ENCODE measurements around the gene ACCSL.
A peak's percentile ranks its signal among the peaks of the same experiment; 100 is the strongest.

Gene ACCSL

DNA sequence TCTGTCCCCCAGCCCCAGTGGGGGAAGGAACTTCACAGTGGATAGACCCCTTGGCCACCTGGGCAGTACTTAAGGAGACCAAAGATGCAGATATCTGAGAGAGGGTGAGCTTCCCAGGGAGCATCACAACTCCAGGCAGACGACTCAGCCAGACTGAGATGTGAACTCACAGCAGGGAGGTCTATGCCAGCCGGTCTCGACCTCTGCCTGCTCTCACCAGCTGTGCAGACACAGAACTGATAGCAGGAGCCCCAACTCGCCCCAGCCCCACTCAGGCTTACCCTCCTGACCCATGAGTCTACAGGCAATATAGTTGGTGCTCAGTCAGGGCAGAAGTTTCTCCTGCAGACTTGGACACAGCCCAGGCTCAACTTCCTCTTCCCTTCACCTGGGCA, 29.7 kb upstream of the ACCSL start:
- DNase-seq (ENCODE audit: low spot score): no peak

DNA sequence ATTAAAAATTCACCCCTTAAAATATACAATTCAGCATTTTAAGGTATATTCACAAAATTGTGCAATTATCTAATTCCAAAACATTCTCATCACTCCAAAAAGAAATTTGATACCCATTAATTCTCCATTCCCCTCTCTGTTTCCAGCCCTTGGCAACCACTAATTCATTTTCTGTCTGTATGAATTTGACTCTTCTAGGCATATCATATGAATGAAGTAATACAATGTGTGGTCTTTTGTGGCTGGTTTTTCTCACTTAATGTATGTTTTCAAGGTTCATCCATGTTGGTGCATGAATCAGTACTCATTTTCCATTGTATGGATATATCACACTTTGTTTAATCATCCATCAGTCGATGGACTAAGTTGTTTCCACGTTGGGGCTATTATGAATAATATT, 29.0 kb upstream of the ACCSL start:
- DNase-seq (ENCODE audit: low spot score): no peak

DNA sequence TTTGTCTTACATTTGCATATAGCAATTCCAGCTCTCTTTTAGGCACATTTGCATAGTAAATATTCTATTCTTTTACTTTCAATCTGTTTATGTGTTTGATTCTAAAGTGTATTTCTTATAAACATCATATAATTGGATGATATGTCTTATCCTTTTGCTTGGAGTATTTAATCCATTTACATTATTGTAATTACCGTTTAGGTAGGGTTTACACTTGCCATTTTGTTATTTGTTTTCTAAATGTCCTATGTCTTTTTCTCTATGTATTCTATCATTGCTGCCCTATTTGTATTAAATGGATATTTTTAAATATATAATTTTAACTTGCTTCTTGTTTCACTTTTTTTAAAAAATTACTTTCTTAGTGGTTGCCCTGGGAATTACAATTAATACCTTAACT, 22.8 kb upstream of the ACCSL start:
- no peak for DNase-seq (ENCODE audit: low spot score)

DNA sequence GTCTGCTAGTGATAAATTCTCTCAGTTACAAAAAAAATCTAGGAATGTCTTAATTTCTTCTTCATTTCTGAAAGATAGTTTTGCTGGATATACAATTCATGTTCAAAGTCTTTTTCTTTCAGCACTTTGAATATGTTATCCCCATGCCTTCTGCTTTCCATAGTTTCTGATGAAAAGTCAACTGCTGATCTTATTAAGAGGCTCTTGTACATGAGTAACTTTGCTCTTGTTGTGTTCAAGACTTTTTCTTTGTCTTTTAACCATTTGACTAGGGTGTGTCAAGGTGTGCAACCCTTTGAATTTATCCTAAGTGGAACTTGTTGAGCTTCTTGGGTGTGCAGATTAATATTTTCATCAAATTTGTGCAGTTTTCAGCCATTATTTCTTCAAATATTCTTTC, 22.1 kb upstream of the ACCSL start:
- no peak for DNase-seq (ENCODE audit: low spot score)

DNA sequence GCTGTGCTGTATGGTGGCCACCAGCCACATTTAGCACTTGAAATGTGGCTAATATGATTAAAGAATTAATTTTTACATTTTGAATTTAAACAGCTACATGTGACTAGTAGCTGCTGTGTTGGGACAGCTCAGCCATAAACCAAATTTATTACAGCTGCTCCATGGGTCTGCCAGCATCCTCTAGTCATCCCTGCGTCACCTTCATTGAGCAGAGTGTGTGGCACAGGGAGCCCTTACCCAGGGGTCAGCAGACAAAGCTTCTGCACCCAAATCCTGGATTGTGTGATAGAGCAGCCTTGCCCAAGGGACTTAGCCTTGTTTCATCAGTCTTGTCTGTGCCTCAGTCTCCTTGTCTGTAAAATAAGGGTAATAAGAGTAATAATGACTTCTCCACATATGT, 19.4 kb upstream of the ACCSL start:
- DNase-seq (ENCODE audit: low spot score): no peak

DNA sequence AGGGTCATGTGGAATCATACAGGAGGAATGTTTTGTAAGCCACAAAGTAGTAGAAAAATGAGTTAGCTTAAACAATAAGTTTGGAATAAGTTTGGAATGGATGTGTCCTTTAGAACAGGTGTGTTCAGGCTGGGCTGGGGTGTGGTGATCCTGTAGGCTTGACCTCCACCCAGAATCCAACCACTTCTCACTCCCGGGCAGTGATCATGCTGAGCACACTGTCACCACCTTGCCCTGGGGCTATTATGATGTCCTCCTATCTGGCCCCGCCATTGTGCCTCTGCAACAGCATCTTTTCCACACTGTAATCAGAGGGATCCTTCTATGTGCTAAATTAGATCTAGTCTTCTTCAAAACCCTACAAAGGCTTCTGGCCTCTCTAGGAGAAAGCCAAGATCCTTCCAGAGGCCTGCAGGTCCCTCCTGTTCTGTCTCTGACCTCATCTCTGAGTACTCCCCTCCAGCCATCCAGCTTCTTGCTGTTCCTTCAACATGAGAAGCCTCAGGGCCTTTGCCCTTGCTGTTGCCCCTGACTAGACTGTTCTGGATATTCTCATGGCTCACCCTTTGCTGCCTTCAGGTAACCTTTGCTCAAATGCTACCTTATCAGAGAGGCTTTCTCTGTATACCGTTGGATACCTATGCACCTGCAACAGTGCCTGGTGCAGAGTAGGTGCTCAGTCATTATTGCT, 18.8 kb upstream of the ACCSL start:
- no peak for DNase-seq (ENCODE audit: low spot score)

DNA sequence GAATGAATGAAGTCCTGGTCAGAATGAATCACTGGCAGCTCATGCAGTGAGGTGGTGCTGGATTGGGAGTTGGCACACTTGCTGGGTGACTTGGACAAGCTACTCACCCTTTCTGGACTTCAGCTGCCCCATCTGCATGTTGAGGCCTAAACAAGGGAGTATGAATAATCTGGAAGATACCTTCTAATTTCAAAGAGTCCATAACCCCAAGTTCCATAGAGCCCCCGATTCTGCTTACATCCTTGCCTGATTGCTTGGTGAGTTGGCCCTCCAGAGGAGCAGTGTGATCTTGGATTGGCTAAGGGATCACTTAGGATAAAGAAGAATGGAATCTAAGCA, 18.3 kb upstream of the ACCSL start:
- no peak for DNase-seq (ENCODE audit: low spot score)

DNA sequence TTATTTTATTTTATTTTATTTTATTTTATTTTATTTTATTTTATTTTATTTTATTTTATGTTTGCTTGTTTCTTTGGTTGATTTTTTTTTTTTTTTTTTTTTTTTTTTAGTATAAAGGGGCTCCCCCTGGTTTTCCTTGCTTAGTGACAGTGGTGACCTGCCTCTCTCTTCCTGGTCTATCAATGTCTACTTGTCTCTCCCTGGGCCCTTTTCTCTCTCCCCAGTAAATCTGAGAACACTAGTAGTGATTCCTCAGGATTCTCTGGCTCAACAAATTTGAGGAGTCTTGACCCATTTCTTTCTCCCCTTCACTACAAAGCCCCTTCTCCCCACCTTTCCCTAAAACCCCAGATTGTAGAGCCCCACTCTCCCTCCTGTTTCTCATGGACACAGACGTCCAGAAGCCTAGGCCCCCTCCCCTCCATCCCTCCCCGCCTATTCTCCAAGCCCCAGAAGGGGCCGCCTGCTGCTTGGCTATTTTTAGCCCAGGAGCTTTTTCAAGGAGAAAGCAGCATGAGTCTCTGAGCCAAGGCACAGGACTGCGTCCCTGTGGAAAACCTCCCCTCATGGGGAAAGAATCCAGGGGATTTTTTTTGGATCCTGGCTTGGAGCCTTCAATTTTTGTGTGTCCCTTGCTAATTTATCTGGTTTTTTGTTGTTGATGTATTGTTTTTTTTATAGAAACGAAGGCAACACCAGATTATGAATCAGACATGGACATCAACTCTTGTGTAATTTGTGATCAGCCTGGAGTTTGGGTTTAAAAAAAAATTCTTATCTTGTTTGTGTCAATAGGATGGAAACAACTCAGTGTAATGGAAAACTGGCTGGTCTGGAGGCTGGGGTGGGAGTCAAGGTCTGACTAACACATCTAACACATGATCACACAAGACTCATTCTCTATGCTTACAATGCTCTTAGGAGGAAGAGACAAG, 17.5 kb upstream of the ACCSL start:
- DNase-seq (ENCODE audit: low spot score): no peak

DNA sequence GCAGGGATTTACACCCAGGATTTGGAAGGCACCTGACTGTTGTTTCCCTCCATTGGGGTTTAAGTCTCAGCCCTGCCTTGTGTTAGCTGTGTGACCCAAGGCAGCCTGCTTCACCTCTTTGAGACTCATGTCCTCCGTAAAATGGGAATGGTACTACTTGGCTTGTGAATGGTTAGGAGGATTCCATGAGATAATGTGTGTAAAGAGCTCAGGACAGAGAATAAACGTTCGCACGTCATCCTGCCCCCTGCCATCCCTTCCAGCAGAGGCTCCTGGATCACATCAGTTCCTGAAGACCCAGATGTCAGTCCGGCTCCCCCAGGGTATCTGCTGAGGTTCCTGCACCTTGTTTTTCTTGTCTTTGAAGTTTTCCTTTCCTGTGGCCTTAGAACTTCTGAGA, 16.8 kb upstream of the ACCSL start:
- DNase-seq (ENCODE audit: low spot score): no peak

DNA sequence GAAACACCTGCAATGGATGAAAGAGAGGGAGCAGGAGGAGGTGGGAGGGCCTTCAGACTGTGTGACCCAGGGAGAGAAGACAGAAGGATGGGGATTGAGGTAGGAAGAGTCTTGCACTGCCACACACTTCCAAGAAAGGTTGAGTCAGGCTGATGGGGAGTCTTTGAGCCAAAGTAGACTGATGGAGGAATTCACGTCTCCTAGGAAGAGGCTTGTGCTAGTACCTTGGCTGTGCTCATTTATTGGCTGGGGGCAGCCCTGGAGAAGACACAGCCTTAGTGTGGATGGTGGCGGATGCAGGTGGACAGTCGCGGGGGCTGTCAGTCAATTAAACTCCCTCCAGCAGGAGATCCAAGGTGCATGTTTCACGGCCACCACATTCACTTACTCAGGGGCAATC, 16.2 kb upstream of the ACCSL start:
- no peak for DNase-seq (ENCODE audit: low spot score)

DNA sequence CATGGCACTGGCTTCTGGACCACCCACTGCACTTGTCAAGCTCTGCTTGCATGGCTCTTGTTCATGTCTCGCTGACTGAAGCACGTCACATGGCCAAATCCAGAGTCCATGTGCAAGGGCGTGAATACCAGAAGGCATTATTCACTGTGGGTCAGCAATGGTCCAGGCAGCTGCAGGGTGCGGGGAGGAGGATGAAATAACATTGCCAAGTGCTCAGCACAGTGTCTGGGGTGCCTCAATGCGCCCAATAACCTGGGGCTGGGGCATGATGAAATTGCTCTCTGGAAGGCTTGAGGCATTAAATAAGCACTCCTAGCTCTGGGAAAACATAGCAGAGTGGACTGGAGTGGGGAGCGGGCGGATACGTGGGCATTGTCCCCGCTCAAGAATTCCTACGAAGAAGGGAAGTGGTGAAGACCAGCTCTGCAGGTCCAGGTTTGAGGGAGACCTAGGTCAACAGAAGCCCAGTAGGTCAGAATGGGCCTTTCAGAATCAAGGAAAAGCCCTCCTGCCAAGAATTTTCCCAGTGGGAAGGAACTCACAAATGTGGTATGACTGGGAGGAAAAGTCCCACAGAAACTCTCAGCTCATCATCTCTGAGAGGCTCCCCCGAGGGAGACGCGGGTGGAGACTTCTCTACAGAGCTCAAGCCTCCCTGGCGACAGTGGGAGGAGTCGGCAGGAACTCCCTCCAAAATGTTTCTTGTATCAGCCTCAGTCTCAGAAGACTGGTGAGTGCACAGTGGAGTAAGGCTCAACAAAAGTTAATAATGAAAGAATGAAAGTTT, 15.3 kb upstream of the ACCSL start:
- DNase-seq (ENCODE audit: low spot score): no peak

DNA sequence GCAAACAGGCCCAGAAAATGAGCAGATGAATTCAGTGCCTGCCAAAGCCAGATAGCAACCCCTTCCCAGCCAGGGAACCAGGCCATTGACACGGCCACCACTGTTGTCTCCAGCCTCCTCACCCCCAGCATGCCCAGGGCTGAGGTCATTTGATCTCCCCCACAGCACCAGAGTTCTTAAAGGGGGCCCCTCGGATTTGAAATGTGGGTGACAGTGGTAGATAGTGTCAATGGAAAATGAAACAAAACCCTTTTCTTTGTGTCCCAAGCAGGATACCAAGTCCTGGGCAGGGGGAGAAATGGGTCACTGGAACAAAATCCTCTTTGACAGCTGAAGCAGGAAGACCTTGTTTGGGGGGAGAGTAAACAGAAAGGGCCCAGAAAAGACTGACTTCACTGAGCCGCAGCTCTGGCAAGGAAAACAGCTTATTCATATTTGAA, 14.3 kb upstream of the ACCSL start:
- no peak for DNase-seq (ENCODE audit: low spot score)

DNA sequence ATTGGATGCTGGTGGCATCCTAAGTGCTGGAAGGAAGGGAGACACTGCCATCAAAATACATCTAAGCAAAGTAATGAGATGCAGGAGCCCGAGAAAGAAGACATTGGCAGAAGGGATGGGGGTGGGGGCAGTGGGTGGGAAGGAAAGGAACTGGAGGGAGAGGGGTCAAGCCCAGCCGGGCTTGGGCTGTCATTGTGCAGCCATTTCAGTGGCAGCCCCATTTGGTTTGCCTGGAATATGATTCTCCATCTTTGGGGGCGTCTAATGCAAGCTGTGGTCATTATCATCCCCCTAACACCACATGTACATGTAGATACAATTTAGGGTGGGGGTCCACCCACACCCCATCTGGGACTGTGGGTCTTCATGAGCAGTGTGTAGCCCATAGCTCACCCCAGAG, 13.9 kb upstream of the ACCSL start:
- no peak for DNase-seq (ENCODE audit: low spot score)

DNA sequence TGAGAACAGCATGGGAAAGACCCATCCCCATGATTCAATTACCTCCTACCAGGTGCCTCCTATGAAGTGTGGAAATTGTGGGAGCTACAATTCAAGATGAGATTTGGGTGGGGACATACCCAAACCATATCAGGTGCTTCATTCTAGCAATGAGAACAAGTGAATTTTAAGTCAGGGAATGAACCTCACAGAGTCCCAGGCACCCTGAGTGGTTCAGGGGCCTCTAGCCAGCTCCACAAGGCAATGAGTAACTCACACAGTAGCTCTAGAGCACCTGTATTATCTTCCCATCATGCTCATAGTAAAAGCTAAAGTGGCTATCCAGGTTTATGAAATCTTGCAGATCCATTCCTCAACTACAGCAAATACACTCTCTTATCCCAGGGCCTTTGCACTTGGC, 13.1 kb upstream of the ACCSL start:
- DNase-seq (ENCODE audit: low spot score): no peak

DNA sequence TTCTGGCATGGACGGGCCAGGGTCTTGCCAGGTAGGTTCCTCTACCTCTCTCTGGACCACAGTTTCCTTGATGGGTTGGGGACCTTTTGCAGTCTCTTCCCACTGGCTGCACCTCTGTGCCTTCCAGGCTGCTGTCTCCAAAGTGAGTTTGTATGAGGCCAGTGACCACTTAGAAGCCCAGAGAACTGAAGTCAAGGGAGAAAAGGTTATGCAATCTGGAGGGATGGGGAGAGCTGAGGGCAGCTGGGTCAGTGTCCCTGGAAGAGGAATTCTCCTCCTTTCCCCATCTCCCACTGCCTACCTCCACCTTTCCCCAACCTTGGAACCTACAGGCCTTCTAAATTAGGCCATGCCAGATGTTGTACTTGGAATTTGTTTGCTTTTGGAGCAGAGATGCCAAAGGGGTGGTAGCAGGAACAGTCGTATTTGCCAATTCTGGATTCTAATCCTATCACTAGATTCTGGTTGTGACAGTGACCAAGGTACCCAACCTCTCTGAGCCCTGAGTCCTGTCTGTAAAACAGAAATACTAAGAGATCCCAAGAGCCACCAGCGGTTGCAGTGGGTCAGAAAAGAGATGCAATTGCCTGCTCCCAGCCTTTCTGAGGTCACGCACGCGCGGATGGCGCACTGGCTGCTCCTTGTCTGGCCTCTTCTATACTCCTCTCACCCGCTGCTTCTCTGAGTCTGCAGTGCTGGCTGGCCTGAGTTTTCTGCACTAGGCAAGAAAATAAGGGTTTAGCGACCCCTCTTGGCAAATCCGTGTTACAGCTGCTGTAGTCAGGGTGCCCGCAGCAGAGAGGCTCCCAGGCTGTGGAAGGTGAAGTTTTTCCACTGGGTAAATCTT, 10.7 kb upstream of the ACCSL start:
- peak; percentile 9 for DNase-seq (ENCODE audit: low spot score)

DNA sequence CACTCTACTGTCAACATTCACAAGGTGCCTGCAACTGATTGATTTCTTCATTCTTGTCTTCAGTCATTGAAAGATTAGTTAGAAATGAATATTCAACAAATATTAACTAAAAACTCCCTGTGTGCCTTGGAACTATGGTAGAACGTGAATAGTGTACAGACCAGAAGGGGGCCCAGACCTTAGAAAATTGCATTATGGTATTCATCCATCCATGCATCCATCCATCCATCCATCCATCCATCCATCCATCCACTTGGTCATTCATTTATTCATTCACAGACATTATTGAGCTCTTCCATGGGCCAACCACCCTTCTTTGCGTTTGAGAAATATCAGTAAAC, 10.2 kb upstream of the ACCSL start:
- DNase-seq (ENCODE audit: low spot score): no peak

DNA sequence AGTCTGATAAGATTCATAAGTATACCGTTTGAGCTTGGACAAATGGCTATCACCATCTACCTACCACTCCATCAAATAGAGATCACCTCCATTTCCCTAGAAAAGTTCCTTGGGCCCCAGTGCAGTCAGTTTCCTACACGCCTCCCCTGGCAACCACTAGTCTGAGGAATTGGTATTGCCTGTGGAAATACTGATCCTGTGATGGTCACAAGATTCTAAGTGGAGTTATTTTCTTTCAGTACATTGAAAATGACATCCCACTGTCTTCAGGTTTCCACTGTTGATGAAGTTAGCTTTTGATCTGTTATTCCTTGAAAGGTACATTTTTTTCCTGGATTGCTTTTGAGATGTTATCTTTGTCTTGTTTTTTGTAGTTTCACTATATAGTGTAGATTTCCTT, 4.6 kb upstream of the ACCSL start:
- DNase-seq (ENCODE audit: low spot score): no peak

DNA sequence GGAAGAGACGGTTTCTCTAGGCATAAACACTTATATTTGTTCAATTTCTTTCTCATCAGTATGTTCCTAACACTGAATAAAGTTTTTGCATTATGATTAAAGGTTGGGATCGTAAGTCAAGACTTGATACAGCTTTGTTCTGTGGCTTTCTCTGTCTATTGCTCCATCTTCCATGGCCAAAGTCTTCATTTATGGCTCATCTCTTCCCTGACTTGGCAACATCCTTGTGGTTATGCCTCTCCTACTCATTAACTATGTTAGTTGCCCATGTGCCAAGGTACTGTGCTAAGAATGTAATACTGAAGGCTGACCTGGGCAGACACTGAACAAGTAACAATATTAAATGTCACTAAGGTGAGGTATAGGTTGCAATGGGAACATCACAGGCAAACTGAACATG, 1.6 kb upstream of the ACCSL start:
- no peak for DNase-seq (ENCODE audit: low spot score)

DNA sequence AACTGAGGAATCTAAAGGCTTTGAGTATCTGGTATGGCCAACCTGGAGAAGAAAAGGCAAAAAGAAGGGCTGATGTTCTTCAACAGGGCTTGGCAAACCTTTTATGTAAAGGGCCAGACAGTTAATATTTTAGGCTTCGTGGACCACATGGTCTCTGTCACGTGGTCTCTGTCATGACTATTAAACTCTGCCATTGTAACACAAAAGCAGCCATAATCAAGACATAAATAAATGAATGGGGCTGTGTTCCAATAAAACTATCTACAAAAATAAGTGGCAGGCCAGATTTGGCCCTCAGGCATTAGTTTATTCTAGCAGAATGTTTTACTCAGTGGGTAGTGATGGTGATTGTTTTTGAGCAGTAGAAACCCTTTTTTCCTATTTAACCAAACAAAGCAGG, 483 bp upstream of the ACCSL start:
- no peak for DNase-seq (ENCODE audit: low spot score)

DNA sequence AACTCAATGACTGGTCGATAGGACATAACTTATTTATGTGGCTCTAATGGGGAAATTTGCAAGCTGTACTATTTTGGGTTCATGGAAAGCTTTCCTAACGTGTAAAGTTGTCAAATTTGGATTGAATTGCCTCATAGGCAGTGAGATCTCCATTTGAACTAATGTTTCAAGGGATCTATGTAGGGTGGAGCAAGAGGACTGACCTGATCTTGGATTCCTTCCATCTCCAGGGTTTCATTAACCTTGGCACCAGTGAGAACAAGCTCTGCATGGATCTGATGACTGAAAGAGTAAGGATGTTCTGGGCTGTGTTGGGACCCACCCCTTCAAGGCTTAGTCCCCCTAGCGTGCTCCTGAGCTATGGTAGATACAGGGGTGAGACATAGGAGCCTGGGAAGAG, 2.1 kb downstream of the ACCSL start:
- DNase-seq (ENCODE audit: low spot score): no peak

DNA sequence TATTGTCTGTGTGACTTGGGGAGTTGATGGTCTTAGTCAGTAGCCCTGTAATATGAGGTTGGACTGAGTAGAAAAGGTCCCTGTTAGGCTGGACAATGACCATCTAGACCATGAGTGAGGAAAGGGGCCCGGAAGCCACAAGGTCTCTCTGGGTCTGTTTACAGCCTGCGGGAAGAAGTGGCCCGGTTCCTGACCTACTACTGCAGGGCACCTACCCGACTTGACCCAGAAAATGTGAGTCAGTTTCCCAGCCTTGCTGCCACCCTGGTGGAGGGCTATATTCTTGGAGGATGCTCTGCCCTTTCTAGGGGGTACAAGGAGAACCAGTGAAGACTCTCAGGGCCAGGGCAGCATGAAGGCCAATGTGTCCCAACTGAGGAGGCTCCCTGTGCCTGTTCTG, 3.4 kb downstream of the ACCSL start:
- no peak for DNase-seq (ENCODE audit: low spot score)

DNA sequence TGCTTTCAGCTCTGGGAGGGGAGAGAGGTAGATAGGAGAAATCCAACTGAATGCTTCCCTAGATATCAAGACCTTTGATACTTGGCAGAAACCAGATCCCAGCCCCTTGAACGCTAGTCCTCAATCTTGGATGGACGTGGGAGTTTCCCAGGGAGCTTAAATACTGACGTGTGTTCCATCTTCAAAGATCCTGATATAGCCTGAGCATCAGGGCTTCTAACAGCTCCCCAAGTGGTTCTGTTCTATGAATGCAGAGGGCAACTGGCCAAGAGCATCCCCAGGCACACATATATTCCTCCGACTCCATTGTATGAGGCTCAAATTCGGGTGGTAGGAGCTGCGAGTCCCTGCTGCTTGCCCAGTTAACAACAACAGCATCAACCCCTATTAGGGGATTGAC, 9.6 kb downstream of the ACCSL start:
- no peak for DNase-seq (ENCODE audit: low spot score)

All from CD4-positive, alpha-beta T cell treated with Interleukin-15 for 4 hours (primary cell).